ENCODE results near the gene CCNL2.
"Not testable (repeated sequence)": the region's sequence is repeated elsewhere in the genome, so short reads cannot be mapped to it uniquely, and the experiment has no call there.

CCNL2 gene

DNA sequence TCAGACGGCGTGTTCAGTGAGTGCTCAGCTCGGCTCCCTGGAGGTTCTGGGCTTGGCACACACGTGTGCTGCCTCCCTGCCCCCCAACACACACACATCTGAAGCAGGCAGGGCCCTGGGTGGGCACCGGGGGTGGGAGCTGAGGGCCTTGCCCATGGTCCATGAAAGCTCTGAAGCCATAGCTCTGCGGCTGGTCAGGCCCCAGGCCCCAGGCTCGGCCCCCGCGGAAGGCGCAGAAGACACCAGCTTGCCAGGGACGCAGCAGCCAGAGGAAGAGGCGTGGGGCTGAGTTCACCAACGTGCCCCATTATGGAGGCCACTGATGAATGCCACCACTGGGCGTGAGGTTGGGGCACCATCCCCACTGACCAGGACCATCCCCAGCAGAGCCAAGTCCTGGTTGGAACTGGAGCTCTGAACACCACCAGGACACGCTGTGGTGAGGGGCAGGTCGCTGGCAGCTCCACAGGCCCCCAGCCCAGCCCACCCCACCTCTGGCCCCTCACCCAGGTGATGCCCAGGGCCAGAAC, 28.3 kb downstream of the CCNL2 start:
- no peak for TF ChIP-seq POLR2A (IDR thresholded peaks at IDR 0.05; ENCODE audit: extremely low read depth, insufficient read length)
- TF ChIP-seq, protein P1, sequence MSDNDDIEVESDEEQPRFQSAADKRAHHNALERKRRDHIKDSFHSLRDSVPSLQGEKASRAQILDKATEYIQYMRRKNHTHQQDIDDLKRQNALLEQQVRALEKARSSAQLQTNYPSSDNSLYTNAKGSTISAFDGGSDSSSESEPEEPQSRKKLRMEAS (IDR thresholded peaks at IDR 0.05; ENCODE audit: low read depth, low read length): no peak
- TF ChIP-seq, protein P2, sequence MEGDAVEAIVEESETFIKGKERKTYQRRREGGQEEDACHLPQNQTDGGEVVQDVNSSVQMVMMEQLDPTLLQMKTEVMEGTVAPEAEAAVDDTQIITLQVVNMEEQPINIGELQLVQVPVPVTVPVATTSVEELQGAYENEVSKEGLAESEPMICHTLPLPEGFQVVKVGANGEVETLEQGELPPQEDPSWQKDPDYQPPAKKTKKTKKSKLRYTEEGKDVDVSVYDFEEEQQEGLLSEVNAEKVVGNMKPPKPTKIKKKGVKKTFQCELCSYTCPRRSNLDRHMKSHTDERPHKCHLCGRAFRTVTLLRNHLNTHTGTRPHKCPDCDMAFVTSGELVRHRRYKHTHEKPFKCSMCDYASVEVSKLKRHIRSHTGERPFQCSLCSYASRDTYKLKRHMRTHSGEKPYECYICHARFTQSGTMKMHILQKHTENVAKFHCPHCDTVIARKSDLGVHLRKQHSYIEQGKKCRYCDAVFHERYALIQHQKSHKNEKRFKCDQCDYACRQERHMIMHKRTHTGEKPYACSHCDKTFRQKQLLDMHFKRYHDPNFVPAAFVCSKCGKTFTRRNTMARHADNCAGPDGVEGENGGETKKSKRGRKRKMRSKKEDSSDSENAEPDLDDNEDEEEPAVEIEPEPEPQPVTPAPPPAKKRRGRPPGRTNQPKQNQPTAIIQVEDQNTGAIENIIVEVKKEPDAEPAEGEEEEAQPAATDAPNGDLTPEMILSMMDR (IDR thresholded peaks at IDR 0.05; ENCODE audit: low read depth, low read length): no peak
- no peak overlapping the region for H3K4me3 ChIP-seq (ENCODE audit: low read depth, low read length)
- DNase-seq (ENCODE audit: low read depth): no peak

DNA sequence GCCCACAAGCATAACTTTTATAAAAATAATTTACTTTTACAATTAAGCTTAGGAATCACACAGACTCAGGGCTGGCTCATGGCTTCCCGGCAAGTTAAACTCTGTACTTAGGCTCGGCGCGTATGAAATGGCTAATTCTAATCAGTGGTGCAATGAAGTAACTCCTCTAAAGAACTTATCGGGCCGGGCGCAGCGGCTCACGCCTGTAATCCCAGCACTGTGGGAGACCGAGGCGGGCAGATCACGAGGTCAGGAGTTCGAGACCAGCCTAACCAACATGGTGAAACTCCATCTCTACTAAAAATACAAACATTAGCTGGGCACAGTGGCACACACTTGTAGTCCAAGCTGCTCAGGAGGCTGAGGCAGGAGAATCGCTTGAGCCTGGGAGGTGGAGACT, 29.0 kb downstream of the CCNL2 start:
- DNase-seq (ENCODE audit: low read depth): not testable (repeated sequence)

DNA sequence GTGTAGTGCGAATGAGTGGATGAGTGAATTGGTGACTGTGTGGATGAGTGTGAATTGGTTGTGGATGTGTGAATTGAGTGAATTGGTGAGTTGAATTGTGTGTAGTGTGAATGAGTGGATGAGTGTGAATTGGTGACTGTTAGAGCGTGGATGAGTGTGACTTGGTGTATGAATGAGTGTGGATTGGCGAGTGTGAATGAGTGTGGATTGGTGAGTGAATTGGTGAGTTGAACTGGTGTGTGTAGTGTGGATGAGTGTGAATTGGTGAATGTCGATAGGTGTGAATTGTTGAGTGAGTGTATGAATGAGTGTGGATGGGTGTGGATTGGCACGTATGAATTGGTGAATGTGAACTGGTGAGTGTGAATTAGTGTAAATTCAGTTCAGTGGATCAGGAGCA, 31.8 kb downstream of the CCNL2 start:
- DNase-seq (ENCODE audit: low read depth): no peak
- TF ChIP-seq MYC (IDR thresholded peaks at IDR 0.05; ENCODE audit: low read depth, low read length): no peak
- no peak for TF ChIP-seq POLR2A (IDR thresholded peaks at IDR 0.05; ENCODE audit: extremely low read depth, insufficient read length)
- TF ChIP-seq, protein P1 (IDR thresholded peaks at IDR 0.05; ENCODE audit: low read depth, low read length): no peak
- TF ChIP-seq, protein P2 (IDR thresholded peaks at IDR 0.05; ENCODE audit: low read depth, low read length): no peak
- no peak overlapping the region for H3K4me3 ChIP-seq (ENCODE audit: low read depth, low read length)

More for the DNA sequence above, 29.0 kb downstream of the CCNL2 start:
- H3K4me3 ChIP-seq (ENCODE audit: low read depth, low read length): not testable (repeated sequence)

DNA sequence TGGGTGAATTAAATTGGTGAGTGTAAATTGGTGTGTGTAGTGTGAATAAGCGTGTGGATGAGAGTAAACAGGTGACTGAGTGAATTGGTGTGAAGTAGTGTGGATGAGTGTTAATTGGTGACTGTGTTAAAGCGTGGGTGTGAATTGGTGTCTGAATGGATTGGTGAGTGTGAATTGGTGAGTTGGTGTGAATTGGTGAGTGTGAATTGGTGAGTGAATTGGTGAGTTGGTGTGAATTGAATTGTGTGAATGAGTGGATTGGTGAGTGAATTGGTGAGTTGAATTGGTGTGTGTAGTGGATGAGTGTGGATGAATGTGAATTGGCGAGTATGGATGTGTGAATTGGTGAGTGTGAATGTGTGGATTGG, 32.5 kb downstream of the CCNL2 start:
- no peak for DNase-seq (ENCODE audit: low read depth)
- TF ChIP-seq, protein P2 (IDR thresholded peaks at IDR 0.05; ENCODE audit: low read depth, low read length): no peak
- no peak for TF ChIP-seq POLR2A (IDR thresholded peaks at IDR 0.05; ENCODE audit: extremely low read depth, insufficient read length)
- TF ChIP-seq, protein P1 (IDR thresholded peaks at IDR 0.05; ENCODE audit: low read depth, low read length): no peak
- no peak for TF ChIP-seq MYC (IDR thresholded peaks at IDR 0.05; ENCODE audit: low read depth, low read length)
- H3K4me3 ChIP-seq (ENCODE audit: low read depth, low read length): no peak overlapping the region

DNA sequence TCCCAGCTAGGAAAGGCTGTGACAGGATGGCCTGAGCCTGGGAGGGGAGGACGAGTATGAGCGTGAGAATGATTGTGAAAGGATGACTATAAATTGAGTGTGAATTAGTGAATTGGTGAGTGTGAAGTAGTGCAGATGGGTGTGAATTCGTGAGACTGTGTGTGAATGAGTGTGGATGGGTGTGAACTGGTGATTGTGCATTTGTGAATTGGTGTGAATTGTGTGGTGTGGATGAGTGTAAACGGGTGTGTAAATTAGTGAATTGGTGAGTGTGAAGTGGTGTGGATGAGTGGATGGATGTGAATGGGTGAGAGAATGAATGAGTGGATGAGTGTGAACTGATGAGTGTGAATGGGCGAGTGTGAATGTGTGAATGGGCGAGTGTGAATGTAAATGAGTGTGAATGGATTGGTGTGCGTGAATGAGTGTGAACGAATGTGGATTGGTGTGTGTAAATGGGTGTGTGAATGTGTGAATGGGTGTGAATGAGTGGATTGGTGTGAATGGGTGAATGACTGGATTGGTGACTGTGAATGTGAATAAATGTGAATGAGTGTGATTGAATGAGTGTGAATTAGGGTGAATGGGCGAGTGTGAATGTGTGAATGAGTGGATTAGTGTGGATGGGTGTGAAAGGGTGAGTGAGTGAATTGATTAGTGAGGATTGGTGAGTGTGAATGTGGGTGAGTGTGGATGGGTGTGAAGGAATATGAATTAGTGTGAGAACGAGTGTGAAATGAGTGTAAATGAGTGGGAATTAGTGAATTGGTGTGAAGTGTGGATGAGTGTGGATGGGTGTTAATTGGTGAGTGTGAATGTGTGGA, 33.0 kb downstream of the CCNL2 start:
- no peak for DNase-seq (ENCODE audit: low read depth)
- no peak overlapping the region for H3K4me3 ChIP-seq (ENCODE audit: low read depth, low read length)
- TF ChIP-seq MYC (IDR thresholded peaks at IDR 0.05; ENCODE audit: low read depth, low read length) (no peak), POLR2A (IDR thresholded peaks at IDR 0.05; ENCODE audit: extremely low read depth, insufficient read length) (no peak)
- TF ChIP-seq, protein P2 (IDR thresholded peaks at IDR 0.05; ENCODE audit: low read depth, low read length): no peak
- TF ChIP-seq, protein P1 (IDR thresholded peaks at IDR 0.05; ENCODE audit: low read depth, low read length): no peak

DNA sequence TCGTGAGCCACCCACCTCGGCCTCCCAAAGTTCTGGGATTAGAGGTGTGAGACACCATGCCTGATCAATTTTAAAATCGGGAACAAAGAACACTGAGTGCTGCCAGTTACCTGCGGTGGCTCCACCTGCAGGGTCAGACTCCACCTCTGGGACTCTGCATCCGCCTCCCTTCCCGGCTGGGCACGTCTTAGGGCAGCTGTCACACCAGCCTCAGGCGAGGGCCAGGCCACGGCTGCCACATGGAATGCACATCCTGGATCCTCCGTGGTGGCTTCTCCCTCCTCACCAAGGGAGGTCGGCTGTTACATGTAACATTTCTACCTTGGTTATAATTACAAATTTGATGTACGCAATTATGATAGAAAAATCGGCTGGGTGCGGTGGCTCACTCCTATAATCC, 34.9 kb downstream of the CCNL2 start:
- TF ChIP-seq, protein P2 (IDR thresholded peaks at IDR 0.05; ENCODE audit: low read depth, low read length): no peak
- TF ChIP-seq, protein P1 (IDR thresholded peaks at IDR 0.05; ENCODE audit: low read depth, low read length): no peak
- no peak for TF ChIP-seq MYC (IDR thresholded peaks at IDR 0.05; ENCODE audit: low read depth, low read length)
- no peak for TF ChIP-seq POLR2A (IDR thresholded peaks at IDR 0.05; ENCODE audit: extremely low read depth, insufficient read length)
- DNase-seq (ENCODE audit: low read depth): no peak

More for the DNA sequence above, 34.9 kb downstream of the CCNL2 start:
- H3K4me3 ChIP-seq (ENCODE audit: low read depth, low read length): no peak overlapping the region
